MM.1S (cell line): ENCODE measurements around the gene LGALS14.
"Not testable (repeated sequence)": the region's sequence is repeated elsewhere in the genome, so short reads cannot be mapped to it uniquely, and the experiment has no call there.

Source experiments
- DNase-seq: peaks from one replicate; pipeline ENCODE4 v3.0.0-alpha.2; 2015
- H2AFZ ChIP-seq: fragments of 300-600 bp; sonication (generic); 2 replicates; pipeline ENCODE4 v1.6.0; 2016; ENCODE audit warnings: antibody characterized with exemption, low read length
- H3F3A ChIP-seq: fragments of 300-600 bp; sonication (generic); 2 replicates; pipeline ENCODE4 v1.6.1; 2016; ENCODE audit warnings: mild to moderate bottlenecking, antibody characterized with exemption, low read length, moderate library complexity, mixed read lengths; ENCODE audit not compliant: insufficient read depth
- H3K27ac ChIP-seq: fragments of 300-600 bp; sonication (generic); 2 replicates; pipeline ENCODE4 v1.5.1; 2016; ENCODE audit warnings: mild to moderate bottlenecking, low read length
- H3K27me3 ChIP-seq: fragments of 300-600 bp; sonication (generic); replicated peaks from 2 replicates; pipeline ENCODE4 v1.6.0; 2016; ENCODE audit warnings: low read length; ENCODE audit not compliant: insufficient read depth
- H3K36me3 ChIP-seq: fragments of 300-600 bp; sonication (generic); replicated peaks from 2 replicates; pipeline ENCODE4 v1.6.1; 2016; ENCODE audit warnings: mild to moderate bottlenecking, low read length, mixed read lengths; ENCODE audit not compliant: insufficient read depth
- H3K4me1 ChIP-seq: fragments of 300-600 bp; sonication (generic); 2 replicates; pipeline ENCODE4 v1.6.1; 2016; ENCODE audit warnings: low read length, mixed read lengths
- H3K4me2 ChIP-seq: fragments of 300-600 bp; sonication (generic); 2 replicates; pipeline ENCODE4 v1.6.0; 2016; ENCODE audit warnings: low read depth, low read length
- H3K4me3 ChIP-seq: fragments of 300-600 bp; sonication (generic); 2 replicates; pipeline ENCODE4 v1.5.1; 2016; ENCODE audit warnings: low read length, mixed read lengths
- H3K79me2 ChIP-seq: fragments of 300-600 bp; sonication (generic); 2 replicates; pipeline ENCODE4 v1.6.1; 2016; ENCODE audit warnings: mixed run types, low read length, mixed read lengths
- H3K9ac ChIP-seq: fragments of 300-600 bp; sonication (generic); 2 replicates; pipeline ENCODE4 v1.6.1; 2016; ENCODE audit warnings: low read length, mixed read lengths
- H3K9me2 ChIP-seq: fragments of 300-600 bp; sonication (generic); replicated peaks from 2 replicates; pipeline ENCODE4 v1.6.1; 2016; ENCODE audit warnings: mild to moderate bottlenecking, low read length, mixed read lengths; ENCODE audit not compliant: insufficient read depth
- H3K9me3 ChIP-seq: fragments of 300-600 bp; sonication (generic); replicated peaks from 2 replicates; pipeline ENCODE4 v1.6.1; 2016; ENCODE audit warnings: mild to moderate bottlenecking, low read length, mixed read lengths; ENCODE audit not compliant: insufficient read depth
- H4K20me1 ChIP-seq: fragments of 300-600 bp; sonication (generic); 2 replicates; pipeline ENCODE4 v1.6.1; 2016; ENCODE audit warnings: mild to moderate bottlenecking, low read length, moderate library complexity, mixed read lengths; ENCODE audit not compliant: insufficient read depth
- CTCF ChIP-seq: fragments of 300-600 bp; sonication (generic); IDR thresholded peaks from 2 replicates; pipeline ENCODE4 v1.5.1; 2016; ENCODE audit warnings: antibody characterized with exemption, low read length, mixed read lengths
- EZH2 ChIP-seq: fragments of 300-600 bp; sonication (generic); optimal IDR thresholded peaks from 2 replicates; pipeline ENCODE3; 2017; ENCODE audit warnings: low read depth, mild to moderate bottlenecking, antibody characterized with exemption, low read length, mixed read lengths
- EZH2phosphoT487 ChIP-seq: fragments of 300-600 bp; sonication (generic); IDR thresholded peaks from 2 replicates; pipeline ENCODE4 v1.6.1; 2018; ENCODE audit warnings: antibody characterized with exemption, low read length

The LGALS14 gene

GRCh38 chr19:39660661-39661060 is 43.6 kb upstream of the LGALS14 start:
- Histone ChIP-seq H3K9ac (no peak overlapping the region), H3K4me3 (no peak overlapping the region), H3K9me3 (no peaks in the 10 kb centered on the region), H3K27ac (no peak overlapping the region), H3K79me2 (no peaks in the 10 kb centered on the region), H2AFZ (no peak overlapping the region), H3K27me3 (no peaks in the 10 kb centered on the region), H3K4me2 (no peak overlapping the region), H3K4me1 (no peaks in the 10 kb centered on the region), H3F3A (no peaks in the 10 kb centered on the region), H4K20me1 (no peaks in the 10 kb centered on the region), H3K9me2 (no peaks in the 10 kb centered on the region), H3K36me3 (no peaks in the 10 kb centered on the region)
- DNase-seq, result no peak
- TF ChIP-seq EZH2 (no peak), CTCF (no peak), EZH2phosphoT487 (no peak)

GRCh38 chr19:39661565-39661964 is 42.7 kb upstream of the LGALS14 start:
- Histone ChIP-seq H2AFZ (no peak overlapping the region), H3K9me3 (no peaks in the 10 kb centered on the region), H3K4me1 (no peaks in the 10 kb centered on the region), H3K9me2 (no peaks in the 10 kb centered on the region), H3K36me3 (no peaks in the 10 kb centered on the region), H3K9ac (no peak overlapping the region), H3K27me3 (no peaks in the 10 kb centered on the region), H3K27ac (no peak overlapping the region), H3K4me2 (no peak overlapping the region), H3F3A (no peaks in the 10 kb centered on the region), H3K4me3 (no peak overlapping the region), H3K79me2 (no peaks in the 10 kb centered on the region), H4K20me1 (no peaks in the 10 kb centered on the region)
- DNase-seq, result no peak
- TF ChIP-seq EZH2 (no peak), CTCF (no peak), EZH2phosphoT487 (no peak)

- H3K4me2 ChIP-seq, H3K9me2 ChIP-seq, H3K4me3 ChIP-seq, H3K4me1 ChIP-seq, H3K36me3 ChIP-seq, H3F3A ChIP-seq, H3K27ac ChIP-seq, H4K20me1 ChIP-seq, H3K27me3 ChIP-seq, H3K9ac ChIP-seq, H2AFZ ChIP-seq, H3K79me2 ChIP-seq, H3K9me3 ChIP-seq, DNase-seq: not testable (repeated sequence)
Measured at GRCh38 chr19:39669860-39670259, 34.4 kb upstream of the LGALS14 start.

- H3K79me2 ChIP-seq, result no peaks in the 10 kb centered on the region
- H3F3A ChIP-seq, result no peaks in the 10 kb centered on the region
- H3K9ac ChIP-seq, result no peak overlapping the region
- H3K4me2 ChIP-seq, result no peak overlapping the region
- no peaks in the 10 kb centered on the region for H3K9me3 ChIP-seq
- H2AFZ ChIP-seq, result no peak overlapping the region
- H4K20me1 ChIP-seq, result no peaks in the 10 kb centered on the region
- TF ChIP-seq EZH2phosphoT487, result no peak
- no peak for TF ChIP-seq EZH2
- TF ChIP-seq CTCF, result no peak
- H3K4me3 ChIP-seq, result no peak overlapping the region
- H3K36me3 ChIP-seq, result no peaks in the 10 kb centered on the region
- H3K9me2 ChIP-seq, result no peaks in the 10 kb centered on the region
- no peaks in the 10 kb centered on the region for H3K27me3 ChIP-seq
- DNase-seq, result no peak
- no peak overlapping the region for H3K27ac ChIP-seq
- H3K4me1 ChIP-seq, result peaks cover 6% of the 10 kb centered on the region; the same call in 1 of the 2 replicates
Measured at GRCh38 chr19:39670998-39671397, 33.3 kb upstream of the LGALS14 start.
